Measurements from ENCODE around the gene GALNT13.

GALNT13 gene

DNA sequence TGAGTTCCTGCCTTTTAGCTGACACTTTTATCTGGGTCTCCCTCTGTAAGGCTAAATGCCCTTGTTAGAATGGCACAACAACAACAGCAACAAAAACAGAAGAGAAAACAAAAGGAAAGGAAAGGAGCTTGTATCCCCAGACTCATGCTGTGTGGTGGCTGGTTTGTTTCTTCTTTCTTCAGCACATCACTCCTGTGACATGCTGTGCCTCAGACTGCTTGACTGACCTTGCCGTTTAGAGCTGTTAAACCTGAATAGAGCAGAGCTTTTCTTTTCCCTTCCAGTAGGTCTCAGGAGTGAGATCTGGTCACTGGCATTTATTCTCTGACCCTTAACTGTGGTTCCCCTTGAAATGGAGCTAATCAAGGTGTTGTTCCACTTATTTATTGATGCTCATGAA, 18.9 kb downstream of the GALNT13 start:
- Histone ChIP-seq H3K9me3 (ENCODE audit: severe bottlenecking) (no peaks in the 10 kb centered on the region), H3K4me3 (ENCODE audit: severe bottlenecking) (no peak overlapping the region), H3K27me3 (ENCODE audit: insufficient read depth, poor library complexity, severe bottlenecking) (no peaks in the 10 kb centered on the region), H3K27ac (ENCODE audit: poor library complexity, severe bottlenecking) (no peak overlapping the region), H3K36me3 (ENCODE audit: low read depth) (no peaks in the 10 kb centered on the region), H3K4me1 (ENCODE audit: insufficient read depth, poor library complexity, severe bottlenecking) (no peaks in the 10 kb centered on the region)
- TF ChIP-seq, protein P1, sequence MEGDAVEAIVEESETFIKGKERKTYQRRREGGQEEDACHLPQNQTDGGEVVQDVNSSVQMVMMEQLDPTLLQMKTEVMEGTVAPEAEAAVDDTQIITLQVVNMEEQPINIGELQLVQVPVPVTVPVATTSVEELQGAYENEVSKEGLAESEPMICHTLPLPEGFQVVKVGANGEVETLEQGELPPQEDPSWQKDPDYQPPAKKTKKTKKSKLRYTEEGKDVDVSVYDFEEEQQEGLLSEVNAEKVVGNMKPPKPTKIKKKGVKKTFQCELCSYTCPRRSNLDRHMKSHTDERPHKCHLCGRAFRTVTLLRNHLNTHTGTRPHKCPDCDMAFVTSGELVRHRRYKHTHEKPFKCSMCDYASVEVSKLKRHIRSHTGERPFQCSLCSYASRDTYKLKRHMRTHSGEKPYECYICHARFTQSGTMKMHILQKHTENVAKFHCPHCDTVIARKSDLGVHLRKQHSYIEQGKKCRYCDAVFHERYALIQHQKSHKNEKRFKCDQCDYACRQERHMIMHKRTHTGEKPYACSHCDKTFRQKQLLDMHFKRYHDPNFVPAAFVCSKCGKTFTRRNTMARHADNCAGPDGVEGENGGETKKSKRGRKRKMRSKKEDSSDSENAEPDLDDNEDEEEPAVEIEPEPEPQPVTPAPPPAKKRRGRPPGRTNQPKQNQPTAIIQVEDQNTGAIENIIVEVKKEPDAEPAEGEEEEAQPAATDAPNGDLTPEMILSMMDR (IDR thresholded peaks at IDR 0.05; ENCODE audit: poor library complexity, severe bottlenecking), result no peak
- DNase-seq (ENCODE audit: low spot score), result no peak
- ATAC-seq (ENCODE audit: low read depth), result no peak

DNA sequence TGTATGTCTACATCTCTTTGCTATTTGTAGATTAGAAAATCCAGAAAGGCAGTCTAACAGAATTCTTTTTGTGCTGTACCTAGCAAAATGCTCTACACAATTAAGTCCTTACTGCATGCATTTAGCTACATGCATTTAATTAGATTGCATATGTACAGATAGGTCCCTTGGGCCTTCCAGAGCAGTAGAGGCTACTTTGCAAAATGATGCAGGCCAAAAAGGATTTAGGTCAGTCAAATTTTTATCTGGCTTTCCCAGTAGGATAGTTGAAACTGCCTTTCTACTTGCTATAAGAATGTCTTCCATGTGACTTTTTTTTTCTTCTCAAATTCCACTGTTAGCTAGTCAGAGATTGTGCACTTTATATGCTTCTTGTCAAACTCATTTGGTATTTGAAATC, 19.3 kb downstream of the GALNT13 start:
- Histone ChIP-seq H3K4me3 (ENCODE audit: severe bottlenecking) (no peak overlapping the region), H3K36me3 (ENCODE audit: low read depth) (no peaks in the 10 kb centered on the region), H3K27ac (ENCODE audit: poor library complexity, severe bottlenecking) (no peak overlapping the region), H3K4me1 (ENCODE audit: insufficient read depth, poor library complexity, severe bottlenecking) (no peaks in the 10 kb centered on the region), H3K27me3 (ENCODE audit: insufficient read depth, poor library complexity, severe bottlenecking) (no peaks in the 10 kb centered on the region), H3K9me3 (ENCODE audit: severe bottlenecking) (no peaks in the 10 kb centered on the region)
- DNase-seq (ENCODE audit: low spot score), result no peak
- TF ChIP-seq, protein P1 (IDR thresholded peaks at IDR 0.05; ENCODE audit: poor library complexity, severe bottlenecking), result no peak
- ATAC-seq (ENCODE audit: low read depth), result no peak

DNA sequence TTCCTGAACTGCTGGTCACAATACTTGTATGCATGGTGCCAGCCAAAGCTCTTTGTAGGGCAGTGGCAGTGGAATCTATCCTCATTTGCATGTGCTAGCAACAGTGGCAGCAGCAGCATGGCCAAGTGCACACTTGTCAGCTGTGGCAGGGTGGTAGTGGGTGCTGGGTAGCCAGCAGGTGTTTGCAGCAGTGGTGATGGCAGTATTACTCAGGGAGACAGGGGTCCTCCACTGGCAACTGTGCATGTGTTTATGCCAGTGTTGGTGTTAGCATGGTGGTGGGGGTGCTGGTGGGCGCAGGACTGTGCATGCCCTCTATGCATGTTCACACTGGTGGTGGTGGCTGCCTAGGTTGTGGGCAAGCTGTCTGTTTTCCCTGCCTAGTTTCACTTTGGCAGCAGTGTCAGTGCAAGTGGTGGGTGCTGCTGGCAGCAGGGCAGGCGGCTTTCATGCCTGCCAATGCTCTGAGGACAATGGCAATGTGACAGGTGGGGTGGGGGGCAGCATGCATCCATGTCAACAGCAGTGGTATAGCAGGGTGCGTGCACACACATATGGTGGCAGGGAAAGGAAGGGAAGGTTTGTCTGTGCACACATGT, 41.2 kb downstream of the GALNT13 start:
- no peak overlapping the region for H3K27ac ChIP-seq (ENCODE audit: poor library complexity, severe bottlenecking)
- DNase-seq (ENCODE audit: low spot score), result no peak
- no peak for ATAC-seq (ENCODE audit: low read depth)
- no peaks in the 10 kb centered on the region for H3K36me3 ChIP-seq (ENCODE audit: low read depth)
- TF ChIP-seq, protein P1 (IDR thresholded peaks at IDR 0.05; ENCODE audit: poor library complexity, severe bottlenecking), result no peak
- H3K4me1 ChIP-seq (ENCODE audit: insufficient read depth, poor library complexity, severe bottlenecking), result no peaks in the 10 kb centered on the region
- H3K27me3 ChIP-seq (ENCODE audit: insufficient read depth, poor library complexity, severe bottlenecking), result no peaks in the 10 kb centered on the region
- H3K9me3 ChIP-seq (ENCODE audit: severe bottlenecking), result no peaks in the 10 kb centered on the region
- no peak overlapping the region for H3K4me3 ChIP-seq (ENCODE audit: severe bottlenecking)

DNA sequence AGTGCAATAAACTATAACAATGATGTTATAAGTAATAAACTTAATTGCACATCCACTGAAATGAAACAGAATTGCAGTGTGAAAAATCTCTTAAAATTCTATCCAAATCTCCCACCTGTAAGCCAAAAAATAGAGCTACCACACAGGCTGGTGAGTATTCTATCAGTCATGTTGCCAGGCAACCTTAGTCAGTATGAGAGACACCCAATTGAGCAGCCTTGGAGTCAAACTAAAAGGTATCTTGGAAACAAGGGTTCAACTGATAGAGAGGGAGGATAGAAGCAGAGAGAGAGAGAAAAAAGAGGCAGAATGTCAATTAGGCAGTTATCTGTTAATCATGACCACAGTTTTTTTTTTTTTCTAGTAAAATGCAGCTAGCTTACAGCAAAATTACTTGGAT, 45.8 kb downstream of the GALNT13 start:
- TF ChIP-seq, protein P1 (IDR thresholded peaks at IDR 0.05; ENCODE audit: poor library complexity, severe bottlenecking), result no peak
- no peak overlapping the region for H3K27ac ChIP-seq (ENCODE audit: poor library complexity, severe bottlenecking)

DNA sequence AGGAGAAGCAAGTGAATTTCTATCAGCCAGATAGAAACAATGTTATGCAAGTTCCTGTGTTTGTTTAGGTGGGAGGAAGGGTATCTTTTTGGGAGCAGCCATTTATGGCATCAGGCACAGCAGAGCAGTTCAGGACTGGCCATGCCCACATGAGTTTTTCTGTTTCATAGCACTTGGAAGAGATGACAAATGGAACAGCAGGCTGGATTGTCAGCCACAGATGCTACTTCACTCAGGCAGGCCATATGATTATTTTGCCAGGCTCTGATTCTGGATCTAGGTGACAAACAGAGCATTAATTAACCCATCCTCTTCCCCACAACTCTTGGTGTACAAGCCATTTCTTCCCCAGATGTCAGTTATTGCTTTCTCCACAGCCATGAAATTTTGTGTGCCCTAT, 63.8 kb downstream of the GALNT13 start:
- ATAC-seq (ENCODE audit: low read depth) (no peak), DNase-seq (ENCODE audit: low spot score) (no peak)
- H3K4me1 ChIP-seq (ENCODE audit: insufficient read depth, poor library complexity, severe bottlenecking), result no peaks in the 10 kb centered on the region
- TF ChIP-seq, protein P1 (IDR thresholded peaks at IDR 0.05; ENCODE audit: poor library complexity, severe bottlenecking), result no peak
- no peak overlapping the region for H3K4me3 ChIP-seq (ENCODE audit: severe bottlenecking)
- H3K9me3 ChIP-seq (ENCODE audit: severe bottlenecking), result no peaks in the 10 kb centered on the region
- H3K27me3 ChIP-seq (ENCODE audit: insufficient read depth, poor library complexity, severe bottlenecking), result no peaks in the 10 kb centered on the region
- H3K27ac ChIP-seq (ENCODE audit: poor library complexity, severe bottlenecking), result no peak overlapping the region
- H3K36me3 ChIP-seq (ENCODE audit: low read depth), result no peaks in the 10 kb centered on the region

More for the DNA sequence above, 45.8 kb downstream of the GALNT13 start:
- H3K9me3 ChIP-seq (ENCODE audit: severe bottlenecking), result no peaks in the 10 kb centered on the region
- no peak overlapping the region for H3K4me3 ChIP-seq (ENCODE audit: severe bottlenecking)
- no peaks in the 10 kb centered on the region for H3K27me3 ChIP-seq (ENCODE audit: insufficient read depth, poor library complexity, severe bottlenecking)
- no peaks in the 10 kb centered on the region for H3K4me1 ChIP-seq (ENCODE audit: insufficient read depth, poor library complexity, severe bottlenecking)
- ATAC-seq (ENCODE audit: low read depth) (no peak), DNase-seq (ENCODE audit: low spot score) (no peak)
- no peaks in the 10 kb centered on the region for H3K36me3 ChIP-seq (ENCODE audit: low read depth)

Measured in RWPE2 (cell line).